Activated B cell treated with CpG ODN at 0.5 μM for 24 hours (primary cell): ENCODE data around the gene HDAC1. TPM values are rescaled to one million over a fixed set of nuclear protein-coding genes. Genes with fewer than 3 reads are reported as not detected.

ENCODE experiments used
- ATAC-seq: fragments of 200-7000 bp; cut with Tn5 transposase; one replicate; pipeline ENCODE4 v1.10.0; 2021; ENCODE audit warnings: low read depth, mild to moderate bottlenecking, moderate library complexity
- CTCF ChIA-PET: fragments of 350-600 bp; sonication (Branson Sonifier 250); formaldehyde crosslinking; loops from one replicate; lab custom pipeline; 2021; ENCODE audit warnings: antibody characterized with exemption; lab: Charles Lee
- POLR2A ChIA-PET: fragments of 350-600 bp; sonication (Branson Sonifier 250); formaldehyde crosslinking; loops from one replicate; lab custom pipeline; 2021; ENCODE audit warnings: antibody characterized with exemption; lab: Charles Lee
- DNase-seq: peaks from one replicate; pipeline ENCODE4 v3.0.0; 2022
- H3K27ac Mint-ChIP-seq: one replicate; pipeline ENCODE4 v1.8.0; 2020; ENCODE audit warnings: mixed read lengths
- H3K27me3 Mint-ChIP-seq: one replicate; pipeline ENCODE4 v1.8.0; 2021; ENCODE audit warnings: mixed read lengths
- H3K36me3 Mint-ChIP-seq: one replicate; pipeline ENCODE4 v1.8.0; 2021; ENCODE audit warnings: low read depth, mixed read lengths
- H3K4me1 Mint-ChIP-seq: one replicate; pipeline ENCODE4 v1.8.0; 2021; ENCODE audit warnings: mixed read lengths
- H3K4me3 Mint-ChIP-seq: one replicate; pipeline ENCODE4 v1.8.0; 2020; ENCODE audit warnings: mild to moderate bottlenecking, mixed read lengths
- H3K9me3 Mint-ChIP-seq: one replicate; pipeline ENCODE4 v1.8.0; 2020; ENCODE audit warnings: mixed read lengths
- intact Hi-C: fragments of 100-400 bp; cut with micrococcal nuclease; formaldehyde crosslinking; loops from one replicate; pipeline ENCODE4 v1.15.1; 2024
- total RNA-seq: library from RNA; stranded (reverse); gene quantifications from 2 replicates; pipeline ENCODE4 v1.2.3, GENCODE V29; 2022
- TF ChIP-seq, protein P1 (sequence below): fragments of 200-600 bp; IDR thresholded peaks from one replicate; pipeline ENCODE4 v1.8.0; 2022; ENCODE audit warnings: antibody characterized with exemption, mild to moderate bottlenecking

HDAC1 gene
- total RNA-seq, 1 donor from 2014 or later = 212 TPM

DNA sequence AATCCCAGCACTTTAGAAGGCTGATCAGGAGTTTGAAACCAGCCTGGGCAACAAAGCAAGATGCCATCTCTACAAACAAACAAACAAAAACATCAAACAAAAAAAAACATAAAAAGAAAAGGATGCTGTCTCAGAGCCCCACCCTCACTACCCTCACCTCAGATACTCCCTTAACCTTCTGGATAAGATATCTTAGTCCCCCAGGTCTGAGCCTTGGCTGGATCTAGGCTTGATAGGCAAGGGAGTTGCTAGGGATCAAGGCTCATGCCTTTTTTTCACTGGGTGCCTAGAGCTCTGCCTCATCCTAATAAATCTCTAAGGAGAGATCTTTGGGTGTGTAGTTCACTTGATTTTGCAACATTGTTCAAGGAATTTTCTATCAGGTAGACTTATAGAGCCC is 7.4 kb downstream of the HDAC1 start:
- TF ChIP-seq, protein P1, sequence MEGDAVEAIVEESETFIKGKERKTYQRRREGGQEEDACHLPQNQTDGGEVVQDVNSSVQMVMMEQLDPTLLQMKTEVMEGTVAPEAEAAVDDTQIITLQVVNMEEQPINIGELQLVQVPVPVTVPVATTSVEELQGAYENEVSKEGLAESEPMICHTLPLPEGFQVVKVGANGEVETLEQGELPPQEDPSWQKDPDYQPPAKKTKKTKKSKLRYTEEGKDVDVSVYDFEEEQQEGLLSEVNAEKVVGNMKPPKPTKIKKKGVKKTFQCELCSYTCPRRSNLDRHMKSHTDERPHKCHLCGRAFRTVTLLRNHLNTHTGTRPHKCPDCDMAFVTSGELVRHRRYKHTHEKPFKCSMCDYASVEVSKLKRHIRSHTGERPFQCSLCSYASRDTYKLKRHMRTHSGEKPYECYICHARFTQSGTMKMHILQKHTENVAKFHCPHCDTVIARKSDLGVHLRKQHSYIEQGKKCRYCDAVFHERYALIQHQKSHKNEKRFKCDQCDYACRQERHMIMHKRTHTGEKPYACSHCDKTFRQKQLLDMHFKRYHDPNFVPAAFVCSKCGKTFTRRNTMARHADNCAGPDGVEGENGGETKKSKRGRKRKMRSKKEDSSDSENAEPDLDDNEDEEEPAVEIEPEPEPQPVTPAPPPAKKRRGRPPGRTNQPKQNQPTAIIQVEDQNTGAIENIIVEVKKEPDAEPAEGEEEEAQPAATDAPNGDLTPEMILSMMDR = no peak
- Mint-ChIP-seq H3K27ac (no peak overlapping the region), H3K9me3 (no peaks in the 10 kb centered on the region), H3K27me3 (no peaks in the 10 kb centered on the region), H3K4me3 (no peak overlapping the region), H3K36me3 (peaks cover 63% of the 10 kb centered on the region), H3K4me1 (peaks cover 58% of the 10 kb centered on the region)
- ChIA-PET POLR2A (interaction anchor here (0.6 to 1.3 kb wide), 3 partner anchors 8 to 354 kb away, joined by 3 to 4 read pairs (median 4); partner anchors contain the start of genes HDAC1 and MARCKSL1), CTCF (no interaction called here)
- DNase-seq = no peak
- intact Hi-C loops = no loop called here
- ATAC-seq = no peak

DNA sequence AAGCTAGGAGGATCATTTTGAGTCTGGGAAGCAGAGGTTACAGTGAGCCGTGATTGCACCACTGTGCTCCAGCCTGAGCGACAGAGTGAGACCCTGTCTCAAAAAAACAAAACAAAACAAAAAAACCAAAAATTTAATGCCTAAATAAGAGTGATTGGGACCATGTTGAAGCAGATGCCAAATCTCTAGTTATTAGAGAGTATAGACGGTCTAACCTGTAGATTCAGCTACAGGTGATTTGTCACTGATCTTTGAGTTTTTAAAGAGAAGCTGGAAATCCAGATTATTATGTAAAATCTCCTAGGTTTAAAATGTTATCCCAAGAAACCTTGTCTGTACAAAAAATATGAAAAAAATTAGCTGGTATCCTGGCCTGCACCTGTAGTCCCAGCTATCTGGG is 11.5 kb downstream of the HDAC1 start:
- Mint-ChIP-seq H3K4me1 (peaks cover 51% of the 10 kb centered on the region), H3K27me3 (no peaks in the 10 kb centered on the region), H3K4me3 (no peak overlapping the region), H3K36me3 (peaks cover 71% of the 10 kb centered on the region), H3K9me3 (no peaks in the 10 kb centered on the region), H3K27ac (no peak overlapping the region)
- CTCF ChIA-PET = interaction anchor here (1.1 to 1.4 kb wide), 2 partner anchors 63 to 88 kb away, joined by 3 to 4 read pairs; no protein-coding TSS in a partner anchor
- intact Hi-C loops = no loop called here
- TF ChIP-seq, protein P1 = no peak
- POLR2A ChIA-PET = no interaction called here
- no peak for DNase-seq
- ATAC-seq = no peak

DNA sequence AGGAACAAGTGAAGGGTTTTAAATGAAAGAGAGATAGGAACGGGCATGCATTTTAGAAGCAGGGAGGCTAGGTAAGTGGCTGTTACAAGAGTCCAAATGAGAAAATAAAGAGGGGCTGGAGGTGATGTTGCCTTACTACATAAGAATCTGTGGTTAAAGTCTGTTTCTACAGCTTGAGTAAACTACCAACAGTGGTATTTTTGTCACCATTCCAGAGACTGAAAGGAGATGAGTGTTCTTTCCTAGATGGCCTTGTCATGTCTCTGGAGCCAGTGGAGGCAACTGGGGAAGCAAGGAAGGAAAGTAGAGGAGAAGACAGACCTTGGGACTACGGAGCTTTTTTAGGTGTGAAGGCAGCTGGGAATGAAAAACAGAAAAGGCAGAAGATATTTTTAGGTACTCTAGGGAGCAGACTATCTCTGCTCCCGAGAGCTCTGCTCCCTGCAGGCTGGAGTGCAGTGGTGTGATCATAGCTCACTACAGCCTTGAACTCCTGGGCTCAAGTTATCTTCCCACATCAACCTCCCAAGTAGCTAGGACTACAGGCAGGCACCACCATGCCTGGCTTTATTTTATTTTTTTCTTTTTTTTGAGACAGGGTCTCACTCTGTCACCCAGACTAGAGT is 12.2 kb downstream of the HDAC1 start:
- POLR2A ChIA-PET = interaction anchor here (1.6 kb wide), 1 partner anchor 12 kb away, joined by 11 read pairs; the partner anchor contains the start of gene HDAC1
- TF ChIP-seq, protein P1 = no peak

DNA sequence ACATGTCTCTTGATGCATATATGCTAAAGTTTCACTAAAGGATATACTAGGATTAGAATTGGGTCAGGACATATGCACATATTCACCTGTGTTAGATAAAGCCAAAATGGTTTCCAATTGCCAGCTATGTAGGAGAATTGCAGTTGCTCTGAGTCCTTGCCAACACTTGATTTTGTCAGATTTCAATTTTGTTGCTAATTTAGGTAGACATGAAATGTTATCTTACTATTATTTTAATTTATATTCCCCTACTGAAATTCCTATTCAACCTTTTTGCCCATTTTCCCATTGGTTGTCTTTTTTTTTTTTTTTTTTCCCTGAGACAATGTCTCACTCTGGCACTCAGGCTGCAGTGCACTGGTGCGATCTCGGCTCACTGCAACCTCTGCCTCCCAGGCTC is 13.4 kb downstream of the HDAC1 start:
- Mint-ChIP-seq H3K27ac (no peak overlapping the region), H3K36me3 (peaks cover 68% of the 10 kb centered on the region), H3K4me3 (no peak overlapping the region), H3K4me1 (peaks cover 60% of the 10 kb centered on the region), H3K9me3 (no peaks in the 10 kb centered on the region), H3K27me3 (no peaks in the 10 kb centered on the region)
- ChIA-PET CTCF (no interaction called here), POLR2A (interaction anchor here (0.5 to 3.6 kb wide), 4 partner anchors 14 to 126 kb away, joined by 3 to 18 read pairs (median 10); partner anchors contain the start of genes HDAC1, MARCKSL1 and TXLNA)
- intact Hi-C loops = no loop called here
- ATAC-seq (no peak), DNase-seq (no peak)
- TF ChIP-seq, protein P1 = no peak

More for the DNA sequence above, 12.2 kb downstream of the HDAC1 start:
- no peak overlapping the region for H3K27ac Mint-ChIP-seq
- DNase-seq = no peak
- peaks cover 70% of the 10 kb centered on the region for H3K36me3 Mint-ChIP-seq
- H3K27me3 Mint-ChIP-seq = no peaks in the 10 kb centered on the region
- no peaks in the 10 kb centered on the region for H3K9me3 Mint-ChIP-seq
- CTCF ChIA-PET = interaction anchor here (1.1 to 1.4 kb wide), 2 partner anchors 63 to 88 kb away, joined by 3 to 4 read pairs; no protein-coding TSS in a partner anchor
- no peak for ATAC-seq
- intact Hi-C loops = no loop called here
- peaks cover 55% of the 10 kb centered on the region for H3K4me1 Mint-ChIP-seq
- H3K4me3 Mint-ChIP-seq = no peak overlapping the region

DNA sequence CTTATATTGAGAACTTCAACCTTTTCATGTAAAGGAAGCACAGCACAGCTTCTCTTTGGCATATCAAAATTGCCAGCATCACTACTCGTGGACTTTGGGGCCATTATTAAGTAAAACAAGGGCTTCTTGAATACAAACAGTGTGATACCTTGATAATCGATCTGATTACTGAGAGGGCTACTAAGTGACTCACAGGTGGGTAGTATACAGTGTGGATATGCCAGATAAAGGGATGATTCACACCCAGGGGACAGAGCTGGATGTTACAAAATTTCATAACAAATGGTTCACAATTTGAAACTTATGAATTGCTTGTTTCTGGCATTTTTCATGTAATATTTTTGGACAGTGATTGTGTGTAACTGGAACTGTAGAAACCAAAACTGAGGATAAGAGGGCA is 15.4 kb downstream of the HDAC1 start:
- Mint-ChIP-seq H3K4me3 (peak overlapping the region; percentile 60), H3K27me3 (no peaks in the 10 kb centered on the region), H3K36me3 (peaks cover 56% of the 10 kb centered on the region), H3K9me3 (no peaks in the 10 kb centered on the region), H3K4me1 (peaks cover 65% of the 10 kb centered on the region), H3K27ac (peak overlapping the region; percentile 22)
- POLR2A ChIA-PET = interaction anchor here (0.6 to 3.6 kb wide), 5 partner anchors 13 to 85 kb away, joined by 3 to 18 read pairs (median 4); partner anchors contain the start of genes EIF3I, HDAC1, MARCKSL1 and TMEM234
- DNase-seq (no peak), ATAC-seq (no peak)
- intact Hi-C loops = no loop called here
- TF ChIP-seq, protein P1 = no peak
- CTCF ChIA-PET = interaction anchor here (1.2 to 1.9 kb wide), 3 partner anchors 9 to 92 kb away, joined by 3 to 8 read pairs (median 4); partner anchors contain the start of gene MARCKSL1
